Smooth muscle cell (in vitro differentiated cells): ENCODE data around the gene GPR139. TPM values are rescaled to one million over a fixed set of nuclear protein-coding genes. Genes with fewer than 3 reads are reported as not detected.

ENCODE experiments used
- DNase-seq: peaks from one replicate; lab custom pipeline; 2025; ENCODE audit not compliant: unreplicated experiment; lab: John Stamatoyannopoulos, UW
- H2AFZ ChIP-seq: fragments of 200-600 bp; sonication (generic); 2 replicates; pipeline ENCODE4 v1.6.0; 2016; ENCODE audit warnings: antibody characterized with exemption, low read depth, mild to moderate bottlenecking
- H3F3A ChIP-seq: fragments of 200-600 bp; sonication (generic); 2 replicates; pipeline ENCODE4 v1.6.0; 2017; ENCODE audit warnings: antibody characterized with exemption, low read depth
- H3K27ac ChIP-seq: fragments of 200-600 bp; sonication (generic); 2 replicates; pipeline ENCODE4 v1.5.1; 2016; ENCODE audit warnings: low read depth, mild to moderate bottlenecking
- H3K27me3 ChIP-seq: fragments of 200-600 bp; sonication (generic); 2 replicates; pipeline ENCODE4 v1.6.1; 2016; ENCODE audit warnings: low read depth, mild to moderate bottlenecking
- H3K36me3 ChIP-seq: fragments of 200-600 bp; sonication (generic); 2 replicates; pipeline ENCODE4 v1.5.1; 2016; ENCODE audit warnings: low read depth
- H3K4me1 ChIP-seq: fragments of 200-600 bp; sonication (generic); 2 replicates; pipeline ENCODE4 v1.5.1; 2016; ENCODE audit warnings: low read depth
- H3K4me2 ChIP-seq: fragments of 200-600 bp; sonication (generic); 2 replicates; pipeline ENCODE4 v1.6.0; 2016; ENCODE audit warnings: mild to moderate bottlenecking
- H3K4me3 ChIP-seq: fragments of 200-600 bp; sonication (generic); 2 replicates; pipeline ENCODE4 v1.5.1; 2016; ENCODE audit warnings: mild to moderate bottlenecking
- H3K79me2 ChIP-seq: fragments of 200-600 bp; sonication (generic); 2 replicates; pipeline ENCODE4 v1.6.0; 2016; ENCODE audit warnings: low read depth, mild to moderate bottlenecking
- H3K9ac ChIP-seq: fragments of 200-600 bp; sonication (generic); 2 replicates; pipeline ENCODE4 v1.6.0; 2016; ENCODE audit warnings: low read depth
- H3K9me3 ChIP-seq: fragments of 200-600 bp; sonication (generic); replicated peaks from 2 replicates; pipeline ENCODE4 v1.5.1; 2016; ENCODE audit warnings: low read depth
- H4K20me1 ChIP-seq: fragments of 200-600 bp; sonication (generic); 2 replicates; pipeline ENCODE4 v1.6.0; 2016; ENCODE audit warnings: low read depth
- CTCF ChIP-seq: fragments of 200-600 bp; sonication (generic); IDR thresholded peaks from 2 replicates; pipeline ENCODE4 v1.5.1; 2017; ENCODE audit warnings: borderline replicate concordance, mild to moderate bottlenecking, antibody characterized with exemption; ENCODE audit not compliant: insufficient read depth, poor library complexity, severe bottlenecking
- WGBS: methylation state at CpG from one replicate; pipeline ENCODE4 v1.1.7; 2016; ENCODE audit warnings: low lambda C conversion rate; 5-methylcytosine and 5-hydroxymethylcytosine counted together
- polyA plus RNA-seq: library from polyadenylated mRNA; unstranded; fragments of >200 nt; fragmentation: Nextera tagmentation; extraction: Ambion mirVana; gene quantifications from 2 replicates; pipeline ENCODE4 v1.2.1, GENCODE V29; 2016
- total RNA-seq: library from RNA; depleted of rRNA; stranded (reverse); fragments of >200 nt; gene quantifications from 2 replicates; pipeline ENCODE4 v1.2.3, GENCODE V29; 2014

The GPR139 gene
- total and polyA plus RNA-seq, 2 experiments from 2014 or later = not detected

GRCh38 chr16:20029611-20030010, 44.1 kb downstream of the GPR139 start:
- H3K36me3 ChIP-seq = no peaks in the 10 kb centered on the region
- no peaks in the 10 kb centered on the region for H3K4me1 ChIP-seq
- H3K9ac ChIP-seq = no peak overlapping the region
- H3K79me2 ChIP-seq = no peaks in the 10 kb centered on the region
- no peak overlapping the region for H3K4me3 ChIP-seq
- H2AFZ ChIP-seq = no peak overlapping the region
- no peak overlapping the region for H3K27ac ChIP-seq
- WGBS = 88% methylated on average over 3 of the region's 3 CpGs
- DNase-seq = no peak
- H3K4me2 ChIP-seq = no peak overlapping the region
- H4K20me1 ChIP-seq = no peaks in the 10 kb centered on the region
- TF ChIP-seq CTCF = no peak
- H3F3A ChIP-seq = no peaks in the 10 kb centered on the region
- no peaks in the 10 kb centered on the region for H3K9me3 ChIP-seq
- no peaks in the 10 kb centered on the region for H3K27me3 ChIP-seq

- Histone ChIP-seq H3K4me1 (no peaks in the 10 kb centered on the region), H3K9me3 (no peaks in the 10 kb centered on the region), H4K20me1 (no peaks in the 10 kb centered on the region), H3F3A (no peaks in the 10 kb centered on the region), H3K79me2 (no peaks in the 10 kb centered on the region), H3K9ac (no peak overlapping the region), H2AFZ (no peak overlapping the region), H3K36me3 (no peaks in the 10 kb centered on the region), H3K4me2 (no peak overlapping the region), H3K27me3 (no peaks in the 10 kb centered on the region), H3K27ac (no peak overlapping the region), H3K4me3 (no peak overlapping the region)
- WGBS = 36% methylated on average over 2 of the region's 2 CpGs
- no peak for TF ChIP-seq CTCF
- DNase-seq = no peak
Measured at GRCh38 chr16:20026361-20027072, 47.2 kb downstream of the GPR139 start.

GRCh38 chr16:20023190-20023589, 50.5 kb downstream of the GPR139 start:
- Histone ChIP-seq H3K4me1 (no peaks in the 10 kb centered on the region), H3K27ac (no peak overlapping the region), H3K27me3 (no peaks in the 10 kb centered on the region), H3K36me3 (no peaks in the 10 kb centered on the region), H4K20me1 (no peaks in the 10 kb centered on the region), H3K79me2 (no peaks in the 10 kb centered on the region), H3K9me3 (no peaks in the 10 kb centered on the region), H3K4me3 (no peak overlapping the region), H2AFZ (no peak overlapping the region), H3K4me2 (no peak overlapping the region), H3K9ac (no peak overlapping the region), H3F3A (no peaks in the 10 kb centered on the region)
- 19% methylated on average over 1 of the region's 1 CpG for WGBS
- no peak for DNase-seq
- TF ChIP-seq CTCF = no peak

GRCh38 chr16:20020976-20021375, 52.7 kb downstream of the GPR139 start:
- Histone ChIP-seq H3K4me3 (no peak overlapping the region), H3K27ac (no peak overlapping the region), H3K4me2 (no peak overlapping the region), H3K9ac (no peak overlapping the region), H3K79me2 (no peaks in the 10 kb centered on the region), H3K36me3 (no peaks in the 10 kb centered on the region), H2AFZ (no peak overlapping the region), H3K4me1 (no peaks in the 10 kb centered on the region), H3K27me3 (no peaks in the 10 kb centered on the region), H3F3A (no peaks in the 10 kb centered on the region), H4K20me1 (no peaks in the 10 kb centered on the region), H3K9me3 (no peaks in the 10 kb centered on the region)
- WGBS = 85% methylated on average over 2 of the region's 2 CpGs
- TF ChIP-seq CTCF = no peak
- no peak for DNase-seq
